Measurements from ENCODE around the gene KRT8. TPM values are rescaled to one million over a fixed set of nuclear protein-coding genes. Genes with fewer than 3 reads are reported as not detected.

Gene KRT8
- total and polyA plus RNA-seq, 2 of the 13 experiments (the other 11 are each of a cell fraction or from before 2014, with no cell fraction given): 498 to 718 TPM

- TF ChIP-seq ZNF280B (CRISPR knock-in tag; IDR thresholded peaks at IDR 0.05; ENCODE audit: borderline replicate concordance): no peak
- peak; percentile 83 for TF ChIP-seq KAT8 (CRISPR knock-in tag; IDR thresholded peaks at IDR 0.05)
- TF ChIP-seq ZNF800 (CRISPR knock-in tag; IDR thresholded peaks at IDR 0.05): 0 out of 2 replicates have a peak, but pooled peaks have one; percentile 41
- no peak for TF ChIP-seq NR1H2 (CRISPR knock-in tag; IDR thresholded peaks at IDR 0.05; ENCODE audit: borderline replicate concordance, low read depth)
- peak; percentile 50 for TF ChIP-seq ZBTB33 (CRISPR knock-in tag; IDR thresholded peaks at IDR 0.05)
- no peak for TF ChIP-seq ZNF572 (CRISPR knock-in tag; IDR thresholded peaks at IDR 0.05)
- peak; percentile 55; the same call in 1 of the 2 replicates for TF ChIP-seq ZNF710 (CRISPR knock-in tag; IDR thresholded peaks at IDR 0.05; ENCODE audit: borderline replicate concordance)
- 0 out of 2 replicates have a peak, but pooled peaks have one; percentile 49 for TF ChIP-seq ZNF761 (CRISPR knock-in tag; conservative IDR thresholded peaks at IDR 0.05)
- TF ChIP-seq ELF3 (CRISPR knock-in tag; IDR thresholded peaks at IDR 0.05): peak; percentile 89
- TF ChIP-seq DMAP1 (CRISPR knock-in tag; IDR thresholded peaks at IDR 0.05): peak; percentile 46; the same call in 1 of the 2 replicates
- peak; percentile 49 for TF ChIP-seq HNF4A (CRISPR knock-in tag; IDR thresholded peaks at IDR 0.05)
- TF ChIP-seq IKZF5 (CRISPR knock-in tag; IDR thresholded peaks at IDR 0.05): peak; percentile 79
- no peak for TF ChIP-seq SP1 (IDR thresholded peaks at IDR 0.05)
- peak; percentile 71 for TF ChIP-seq SP1 (CRISPR knock-in tag; IDR thresholded peaks at IDR 0.05)
- peak; percentile 54 for TF ChIP-seq MED13 (CRISPR knock-in tag; IDR thresholded peaks at IDR 0.05)
- peak; percentile 38 for TF ChIP-seq MAX (IDR thresholded peaks at IDR 0.05)
- TF ChIP-seq IRF1 (CRISPR knock-in tag; IDR thresholded peaks at IDR 0.05; ENCODE audit: low read depth): 0 out of 2 replicates have a peak, but pooled peaks have one; percentile 42
Observed at GRCh38 chr12:52949413-52950331, 44.8 kb upstream of the KRT8 start (continued).
